Tibial nerve (tissue), 4 donors: ENCODE data around the gene NFATC1. TPM values are rescaled to one million over a fixed set of nuclear protein-coding genes. Genes with fewer than 3 reads are reported as not detected.

Source experiments
- DNase-seq, 2 donors: peaks; one replicate each; pipeline ENCODE4 v3.0.0-alpha.2; 2019; ENCODE audit warnings: low spot score in 2 of 2
- H3K27ac ChIP-seq, 4 donors: fragments of 200-600 bp; sonication (generic) in 3 of 4; one replicate each; pipeline ENCODE4 v1.5.1; 2017 to 2019; ENCODE audit warnings: mild to moderate bottlenecking in 1 of 4
- H3K27me3 ChIP-seq, 2 donors: fragments of 200-600 bp; sonication (generic) in 1 of 2; one replicate each; pipeline versions ENCODE4 v1.5.1 to v1.6.0; 2017 to 2019
- H3K36me3 ChIP-seq, 3 donors: fragments of 200-600 bp; sonication (generic); one replicate each; pipeline ENCODE4 v1.5.1; 2018 to 2019
- H3K4me1 ChIP-seq, 4 donors: fragments of 200-600 bp; sonication (generic) in 3 of 4; one replicate each; pipeline ENCODE4 v1.5.1; 2017 to 2019
- H3K4me3 ChIP-seq, 4 donors: fragments of 200-600 bp; sonication (generic) in 3 of 4; one replicate each; pipeline ENCODE4 v1.5.1; 2017 to 2019; ENCODE audit warnings: mild to moderate bottlenecking in 1 of 4, moderate library complexity in 1 of 4
- H3K9me3 ChIP-seq, 4 donors: fragments of 200-600 bp; sonication (generic) in 3 of 4; one replicate each; pipeline ENCODE4 v1.5.1; 2017 to 2019
- CTCF ChIP-seq, 5 experiments: fragments of 200-600 bp in 3 of 5; fragments of 450-650 bp in 2 of 5; sonication (generic) in 3 of 5; IDR thresholded peaks; one replicate each; pipeline ENCODE4 v1.5.1; 2016 to 2019; ENCODE audit warnings: antibody characterized with exemption in 5 of 5, mild to moderate bottlenecking in 3 of 5, moderate library complexity in 2 of 5
- EP300 ChIP-seq, 2 donors: sonication (generic); formaldehyde crosslinking; IDR thresholded peaks; one replicate each; pipeline ENCODE4 v1.6.1; 2017; ENCODE audit warnings: antibody characterized with exemption in 2 of 2, mild to moderate bottlenecking in 1 of 2
- POLR2A ChIP-seq, 2 donors: fragments of 450-650 bp; IDR thresholded peaks; one replicate each; pipeline ENCODE4 v1.6.1; 2017; ENCODE audit warnings: antibody characterized with exemption in 2 of 2, mild to moderate bottlenecking in 2 of 2, moderate library complexity in 2 of 2
- WGBS, 2 donors: methylation state at CpG; one replicate each; pipeline ENCODE4 v1.1.5; 2018; 5-methylcytosine and 5-hydroxymethylcytosine counted together
- total RNA-seq, 4 donors: library from RNA; depleted of rRNA; stranded (reverse); fragments of >200 nt; gene quantifications; one replicate each; pipeline ENCODE4 v1.1.0, GENCODE V29; 2016

The NFATC1 gene
- total RNA-seq, 4 donors from 2014 or later, result 33.7 to 48.6 (median 37.8) TPM

- Histone ChIP-seq H3K9me3 (no peaks in the 10 kb centered on the region), H3K27me3 (no peaks in the 10 kb centered on the region), H3K4me1 (peaks cover 0 to 25% (median 8%) of the 10 kb centered on the region in 4 donors), H3K27ac (no peak overlapping the region), H3K4me3 (no peak overlapping the region), H3K36me3 (no peaks in the 10 kb centered on the region)
- no peak for DNase-seq
- WGBS, 2 donors, result 86 to 87% methylated on average over 18 to 20 of the region's 20 CpGs
- TF ChIP-seq POLR2A (IDR thresholded peaks at IDR 0.05) (no peak), EP300 (IDR thresholded peaks at IDR 0.05) (no peak), CTCF (IDR thresholded peaks at IDR 0.05) (no peak)
Observed at GRCh38 chr18:79545255-79545654, 149.5 kb downstream of the NFATC1 start.

GRCh38 chr18:79545736-79546171 is 150.0 kb downstream of the NFATC1 start:
- Histone ChIP-seq H3K9me3 (no peaks in the 10 kb centered on the region), H3K27ac (no peak overlapping the region), H3K36me3 (no peaks in the 10 kb centered on the region), H3K4me3 (no peak overlapping the region), H3K4me1 (peaks cover 0 to 23% (median 6%) of the 10 kb centered on the region in 4 donors), H3K27me3 (no peaks in the 10 kb centered on the region)
- DNase-seq, result no peak
- no peak for TF ChIP-seq POLR2A (IDR thresholded peaks at IDR 0.05)
- TF ChIP-seq CTCF (IDR thresholded peaks at IDR 0.05), result no peak
- TF ChIP-seq EP300 (IDR thresholded peaks at IDR 0.05), result no peak
- 80 to 88% methylated on average over 9 to 18 of the region's 18 CpGs for WGBS, 2 donors

GRCh38 chr18:79546781-79547272 is 151.1 kb downstream of the NFATC1 start:
- WGBS, 2 donors, result 39 to 43% methylated on average over 23 of the region's 23 CpGs
- Histone ChIP-seq H3K9me3 (no peaks in the 10 kb centered on the region), H3K4me1 (peaks cover 0 to 18% (median 6%) of the 10 kb centered on the region in 4 donors), H3K27me3 (no peaks in the 10 kb centered on the region), H3K36me3 (no peaks in the 10 kb centered on the region), H3K4me3 (peak overlapping the region in 2 of 4 donors; percentile 0 to 30), H3K27ac (peak overlapping the region in 1 of 4 donors; percentile 44)
- DNase-seq, result no peak
- TF ChIP-seq CTCF (IDR thresholded peaks at IDR 0.05) (no peak), POLR2A (IDR thresholded peaks at IDR 0.05) (no peak), EP300 (IDR thresholded peaks at IDR 0.05) (no peak)

GRCh38 chr18:79547413-79548076 is 151.8 kb downstream of the NFATC1 start:
- 64 to 65% methylated on average over 22 to 24 of the region's 36 CpGs for WGBS, 2 donors
- Histone ChIP-seq H3K27ac (peak overlapping the region in 1 of 4 donors; percentile 44), H3K4me3 (peak overlapping the region in 2 of 4 donors; percentile 0 to 30)

More at GRCh38 chr18:79547413-79548076, 151.8 kb downstream of the NFATC1 start:
- H3K27me3 ChIP-seq, result no peaks in the 10 kb centered on the region
- H3K9me3 ChIP-seq, result no peaks in the 10 kb centered on the region
- H3K36me3 ChIP-seq, result no peaks in the 10 kb centered on the region
- no peak for DNase-seq
- peaks cover 0 to 18% (median 6%) of the 10 kb centered on the region in 4 donors for H3K4me1 ChIP-seq
- no peak for TF ChIP-seq EP300 (IDR thresholded peaks at IDR 0.05)
- TF ChIP-seq POLR2A (IDR thresholded peaks at IDR 0.05), result no peak
- TF ChIP-seq CTCF (IDR thresholded peaks at IDR 0.05), result no peak
